LHCN-M2 (cell line): ENCODE data around the gene CUX1. TPM values are rescaled to one million over a fixed set of nuclear protein-coding genes. Genes with fewer than 3 reads are reported as not detected.

Experiments used
- DNase-seq: peaks from one replicate; pipeline ENCODE4 v3.0.0-alpha.2; 2012; ENCODE audit warnings: low read depth
- total RNA-seq: library from RNA; depleted of rRNA; stranded (reverse); fragments of >200 nt; gene quantifications from 2 replicates; pipeline ENCODE4 v1.2.3, GENCODE V29; 2014

Gene CUX1
- total RNA-seq, 1 experiment from 2014 or later = 33.3 TPM

DNA sequence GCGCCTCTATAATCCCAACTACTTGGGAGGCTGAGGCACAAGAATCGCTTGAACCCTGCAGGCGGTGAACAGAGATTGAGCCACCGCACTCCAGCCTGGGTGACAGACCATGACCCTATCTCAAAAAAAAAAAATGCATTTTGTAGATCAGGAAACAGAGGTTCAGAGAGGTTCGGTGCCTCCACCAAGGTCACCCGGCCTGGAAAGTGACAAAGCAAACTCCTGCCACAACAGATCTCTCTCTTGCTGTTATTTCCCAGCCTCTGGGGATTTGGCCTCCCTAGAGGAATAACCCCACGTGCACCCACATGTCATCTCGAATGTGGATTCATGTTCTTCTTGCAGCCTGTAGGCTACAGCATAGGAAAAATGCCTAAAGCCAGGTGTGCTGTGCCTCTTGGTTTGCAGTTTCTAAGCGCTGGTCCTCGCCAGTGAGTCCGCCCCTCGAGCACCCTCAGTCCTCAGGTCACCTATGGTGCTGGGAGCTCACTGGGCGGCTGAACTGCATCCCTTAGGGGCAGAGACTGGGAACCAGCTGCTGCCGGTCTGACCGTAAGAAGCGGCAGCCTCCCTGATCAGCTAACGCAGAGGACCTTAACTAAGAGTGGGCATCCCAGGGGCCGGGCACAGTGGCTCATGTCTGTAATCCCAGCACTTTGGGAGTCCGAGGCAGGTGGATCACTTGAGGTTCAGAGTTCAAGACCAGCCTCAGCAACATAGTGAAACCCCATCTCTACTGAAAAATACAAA, 417.6 kb downstream of the CUX1 start:
- no peak for DNase-seq

DNA sequence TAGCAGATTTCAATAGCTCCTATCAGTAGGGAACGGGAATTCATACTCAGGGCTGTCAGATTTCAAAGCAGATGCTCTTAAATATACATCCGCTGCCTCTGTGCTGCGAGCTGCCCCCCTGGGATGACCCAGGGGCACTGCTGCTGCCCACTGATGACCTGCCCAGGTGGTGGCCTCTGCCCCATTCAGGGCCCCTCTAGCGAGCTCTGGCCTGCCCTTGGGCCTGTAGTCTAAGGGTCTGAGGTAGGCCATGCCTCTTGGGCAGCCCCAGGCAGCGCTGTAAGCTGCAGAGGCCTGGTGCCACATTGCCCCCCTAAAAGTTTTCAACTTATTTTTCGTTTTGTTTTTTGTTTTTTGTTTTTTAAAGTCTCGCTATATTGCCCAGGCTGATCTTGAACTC, 418.7 kb downstream of the CUX1 start:
- DNase-seq = no peak

DNA sequence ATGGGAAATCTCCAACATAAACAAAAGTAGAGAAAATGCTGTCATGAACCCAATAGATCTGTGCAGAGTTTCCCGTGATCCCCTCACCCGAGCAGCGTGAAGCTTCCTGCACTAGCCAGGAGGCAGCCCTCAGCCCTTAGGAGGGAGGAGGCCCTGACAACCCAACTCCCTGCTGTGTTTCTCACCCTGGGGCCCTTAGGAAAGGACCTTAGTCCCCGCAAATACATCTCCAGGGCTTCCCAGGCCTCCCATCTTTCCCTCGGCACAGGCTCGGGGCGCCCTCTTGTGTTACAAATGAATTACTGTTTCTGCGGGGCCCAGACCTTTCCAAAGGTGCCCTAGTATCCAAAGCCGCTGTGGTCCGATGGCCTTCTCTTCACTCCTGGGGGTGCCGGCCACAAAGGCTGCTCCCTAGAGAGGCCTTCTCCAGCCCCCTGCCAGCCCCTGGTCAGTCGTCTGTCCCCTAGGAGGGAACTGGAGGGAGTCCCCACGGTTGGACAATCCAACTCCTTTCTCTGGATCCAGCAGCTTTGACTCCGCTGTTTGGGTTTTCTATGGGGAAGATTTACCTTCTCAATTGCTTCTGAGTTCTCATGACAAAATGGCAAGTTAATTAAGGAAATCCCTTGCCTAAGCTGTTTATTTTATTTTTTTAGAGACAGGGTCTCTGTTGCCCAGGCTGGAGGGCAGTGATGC, 419.3 kb downstream of the CUX1 start:
- peak; percentile 50 for DNase-seq

DNA sequence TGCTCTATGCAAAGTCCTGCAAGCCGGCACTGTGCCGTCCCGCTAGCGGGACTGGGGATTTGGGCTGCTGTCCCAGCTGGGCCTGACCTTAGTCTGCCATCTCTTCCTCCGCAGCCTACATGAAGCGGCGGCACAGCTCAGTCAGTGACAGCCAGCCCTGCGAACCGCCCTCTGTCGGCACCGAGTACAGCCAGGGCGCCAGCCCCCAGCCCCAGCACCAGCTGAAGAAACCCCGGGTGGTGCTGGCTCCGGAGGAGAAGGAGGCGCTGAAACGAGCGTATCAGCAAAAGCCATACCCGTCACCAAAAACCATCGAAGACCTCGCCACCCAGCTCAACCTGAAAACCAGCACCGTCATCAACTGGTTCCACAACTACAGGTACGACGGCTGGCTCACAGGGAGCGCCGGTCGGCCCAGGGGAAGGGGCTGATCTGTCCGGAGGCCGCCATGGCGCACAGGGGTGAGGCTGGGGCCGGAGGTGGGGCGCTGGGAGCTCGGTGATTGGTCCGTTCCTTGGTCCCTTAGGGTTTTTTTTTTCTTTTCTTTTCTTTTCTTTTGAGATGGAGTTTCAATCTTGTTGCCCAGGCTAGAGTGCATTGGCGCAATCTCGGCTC, 421.9 kb downstream of the CUX1 start:
- no peak for DNase-seq

DNA sequence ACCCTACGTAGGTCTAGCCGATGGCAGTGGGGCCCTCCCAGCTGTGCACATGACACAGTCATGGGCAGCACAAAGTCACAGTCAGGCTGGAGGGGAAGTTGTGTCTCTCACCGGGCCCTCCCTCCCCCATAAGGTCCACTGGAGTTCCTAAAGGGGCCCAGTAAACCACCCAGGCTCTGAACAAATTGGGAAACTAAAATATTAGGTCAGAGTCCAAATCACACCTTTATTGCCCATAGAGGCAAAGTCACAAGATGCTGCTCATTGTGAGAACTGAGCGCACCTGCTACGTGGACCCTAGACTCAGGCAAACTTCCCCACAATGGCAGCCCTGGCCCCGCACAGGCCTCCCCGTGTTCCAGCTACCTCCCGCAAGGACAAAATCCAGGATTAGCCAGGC, 424.0 kb downstream of the CUX1 start:
- DNase-seq = no peak

DNA sequence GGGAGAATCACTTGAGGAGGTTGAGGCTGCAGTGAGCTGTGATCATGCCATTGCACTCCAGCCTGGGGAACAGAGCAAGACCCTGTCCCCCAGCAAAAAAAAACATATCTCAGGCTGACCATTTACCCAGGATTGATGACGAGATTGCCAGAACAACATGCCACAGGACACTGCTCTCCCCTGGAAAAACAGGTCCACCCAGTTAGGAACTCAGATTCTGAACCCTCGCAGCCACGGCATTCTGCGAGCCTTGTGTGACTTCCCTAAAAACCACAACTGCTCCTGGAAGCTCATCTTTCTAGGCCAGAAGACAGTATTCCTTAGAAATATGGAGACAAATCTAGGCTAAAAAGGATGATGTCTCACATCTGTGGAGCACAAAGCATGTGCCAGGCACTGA, 427.2 kb downstream of the CUX1 start:
- DNase-seq = no peak

DNA sequence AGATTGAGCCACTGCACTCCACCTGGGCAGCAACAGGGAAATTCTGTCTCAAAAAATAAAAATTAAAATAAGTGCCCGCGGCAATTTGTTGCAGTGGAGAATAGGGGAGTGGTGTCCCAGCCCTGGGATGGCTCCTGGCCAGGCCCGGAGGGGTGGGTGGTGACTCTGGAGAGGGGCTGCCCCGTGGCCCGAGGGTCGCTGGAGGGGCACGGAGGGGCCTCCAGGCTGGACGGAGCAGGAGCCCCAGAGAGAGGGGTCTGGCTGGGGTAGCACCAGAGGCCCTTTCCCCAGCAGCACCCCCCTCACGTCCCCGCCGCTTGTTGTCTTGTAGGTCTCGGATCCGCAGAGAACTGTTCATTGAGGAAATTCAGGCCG, 430.6 kb downstream of the CUX1 start:
- no peak for DNase-seq

DNA sequence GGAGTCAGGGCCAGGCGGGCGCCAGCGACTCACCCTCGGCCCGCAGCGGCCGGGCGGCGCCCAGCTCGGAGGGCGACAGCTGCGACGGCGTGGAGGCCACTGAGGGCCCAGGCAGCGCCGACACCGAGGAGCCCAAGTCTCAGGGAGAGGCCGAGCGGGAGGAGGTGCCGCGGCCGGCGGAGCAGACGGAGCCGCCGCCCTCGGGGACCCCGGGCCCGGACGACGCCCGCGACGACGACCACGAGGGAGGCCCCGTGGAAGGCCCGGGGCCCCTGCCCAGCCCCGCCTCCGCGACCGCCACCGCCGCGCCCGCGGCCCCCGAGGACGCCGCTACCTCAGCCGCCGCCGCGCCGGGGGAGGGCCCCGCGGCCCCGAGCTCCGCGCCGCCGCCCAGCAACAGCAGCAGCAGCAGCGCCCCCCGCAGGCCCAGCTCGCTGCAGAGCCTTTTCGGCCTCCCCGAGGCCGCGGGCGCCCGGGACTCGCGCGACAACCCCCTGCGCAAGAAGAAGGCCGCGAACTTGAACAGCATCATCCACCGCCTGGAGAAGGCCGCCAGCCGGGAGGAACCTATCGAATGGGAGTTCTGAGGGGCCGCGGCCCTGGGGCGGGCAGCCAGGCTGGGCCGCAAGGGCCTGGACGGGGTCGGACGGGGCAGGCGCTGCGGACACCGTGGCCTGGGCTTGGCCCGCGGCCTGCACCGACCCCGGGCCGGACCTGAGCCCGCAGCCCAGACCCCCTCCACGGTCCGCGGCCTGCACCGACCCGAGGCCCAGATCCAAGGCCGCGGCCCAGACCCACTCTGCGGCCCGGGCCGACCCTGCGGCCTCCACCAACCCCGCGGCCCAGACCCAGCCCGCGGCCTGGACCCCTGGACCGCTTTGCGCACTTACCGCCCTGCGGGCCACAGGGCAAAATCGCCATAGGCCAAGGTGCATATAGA, 431.3 kb downstream of the CUX1 start:
- DNase-seq = no peak

DNA sequence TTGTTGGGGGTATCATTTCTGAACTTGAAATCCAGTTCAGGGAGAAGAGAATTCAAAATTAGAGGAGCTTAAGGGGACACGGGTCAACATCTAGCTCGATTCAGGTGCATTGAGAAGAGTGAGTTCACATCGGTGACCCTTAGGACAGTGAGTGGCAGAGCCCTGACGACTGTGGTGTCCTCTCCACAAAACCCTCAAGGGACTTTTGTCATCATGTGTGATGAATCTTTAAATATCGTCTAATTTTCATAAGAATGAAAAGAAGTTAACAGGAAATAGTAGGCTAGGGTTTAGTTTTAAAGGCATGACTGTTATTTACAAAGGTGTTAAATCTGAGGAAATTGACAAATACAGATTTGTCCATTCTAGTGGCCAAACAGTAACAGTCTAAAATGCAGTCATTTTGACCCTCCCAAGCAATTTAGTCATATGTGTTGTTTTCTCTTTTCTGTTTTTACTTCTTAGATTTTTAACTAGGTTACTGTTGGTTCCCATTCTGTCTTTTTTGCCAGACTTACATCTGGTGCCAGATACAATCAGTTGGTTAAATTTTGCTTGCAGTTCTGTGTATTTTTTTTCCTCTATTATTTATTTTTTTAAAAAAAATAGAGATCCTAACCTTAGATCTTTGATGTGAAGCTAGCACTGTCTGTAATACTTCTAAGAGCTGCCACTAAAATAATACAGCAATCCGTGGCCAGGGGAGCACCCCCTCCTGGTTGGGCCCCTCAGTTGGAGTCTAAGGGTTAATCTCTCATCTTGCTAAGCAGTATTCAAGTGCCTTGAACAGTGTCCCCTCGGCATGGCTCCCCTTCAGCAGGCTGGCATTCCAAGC, 434.3 kb downstream of the CUX1 start:
- no peak for DNase-seq

DNA sequence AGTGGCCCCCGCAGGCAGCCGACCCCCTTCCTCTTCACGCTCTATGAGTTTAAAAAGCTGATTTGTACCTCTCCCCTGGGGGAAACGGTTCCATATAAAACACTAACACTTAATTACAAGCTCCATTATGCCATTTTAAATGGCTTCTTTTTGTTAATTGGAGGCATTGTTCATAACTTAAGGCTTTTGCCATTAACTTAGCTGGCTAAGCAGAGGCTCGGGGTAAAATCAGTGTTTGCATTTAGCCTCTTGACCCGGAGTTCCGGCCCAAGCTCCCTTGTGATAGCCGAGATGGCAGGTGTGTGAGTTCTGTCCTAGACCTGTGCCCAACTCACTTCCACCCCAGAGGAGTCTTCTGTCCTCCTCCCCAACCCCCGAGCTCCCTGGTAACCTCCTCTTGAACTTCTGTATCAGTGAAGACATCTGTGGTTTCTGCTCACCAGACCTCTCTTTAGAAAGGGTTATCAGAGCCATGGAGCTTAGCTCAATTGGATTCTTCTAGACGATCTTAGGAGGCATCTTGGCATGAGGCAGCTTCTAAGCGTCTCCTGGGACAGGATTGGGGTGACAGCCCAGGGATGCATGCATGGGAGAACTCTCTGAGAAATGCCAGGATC, 435.0 kb downstream of the CUX1 start:
- DNase-seq = no peak

DNA sequence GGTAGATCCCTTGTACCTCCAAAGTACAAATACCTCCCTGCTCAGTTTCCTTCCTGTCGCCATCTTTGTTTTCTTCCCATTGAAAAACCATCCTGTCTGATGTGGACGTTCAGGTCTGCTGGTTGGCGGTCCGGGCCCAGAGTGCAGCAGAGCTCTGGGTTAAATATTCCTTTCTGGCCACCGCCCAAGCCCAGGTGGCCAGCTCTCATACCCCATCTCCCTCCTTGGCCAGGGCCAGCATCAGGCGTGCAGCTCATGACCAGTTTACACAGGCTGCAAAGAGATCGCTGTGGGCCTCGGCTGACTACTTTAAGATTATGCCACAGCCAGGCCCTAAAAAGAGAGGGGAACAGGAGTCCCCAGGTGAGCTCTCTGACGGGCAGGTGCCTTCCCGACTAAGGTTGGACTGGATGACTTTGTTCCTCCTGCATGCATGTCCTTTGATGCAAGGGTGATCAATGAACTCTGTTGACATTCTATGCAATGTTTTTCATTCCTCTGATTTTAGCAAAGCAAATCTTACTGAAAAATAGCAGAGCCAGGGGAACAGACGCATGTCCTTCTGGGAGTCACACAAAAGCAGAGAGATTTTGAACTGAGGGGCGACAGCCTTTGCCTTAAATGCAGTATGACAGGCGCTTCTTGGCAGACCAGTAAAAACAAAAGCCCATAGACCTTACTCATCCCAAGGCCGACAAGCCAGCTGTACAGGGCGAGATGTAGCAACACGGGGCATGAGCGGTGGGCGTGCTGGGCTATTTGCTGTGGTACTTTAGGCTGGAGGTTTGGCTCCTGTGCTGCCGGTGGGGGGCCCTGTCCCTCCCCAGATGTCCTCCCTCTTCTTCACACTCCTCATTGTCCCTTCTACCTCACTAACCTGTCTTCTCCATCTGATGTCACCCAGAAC, 435.9 kb downstream of the CUX1 start:
- DNase-seq = peak; percentile 62

DNA sequence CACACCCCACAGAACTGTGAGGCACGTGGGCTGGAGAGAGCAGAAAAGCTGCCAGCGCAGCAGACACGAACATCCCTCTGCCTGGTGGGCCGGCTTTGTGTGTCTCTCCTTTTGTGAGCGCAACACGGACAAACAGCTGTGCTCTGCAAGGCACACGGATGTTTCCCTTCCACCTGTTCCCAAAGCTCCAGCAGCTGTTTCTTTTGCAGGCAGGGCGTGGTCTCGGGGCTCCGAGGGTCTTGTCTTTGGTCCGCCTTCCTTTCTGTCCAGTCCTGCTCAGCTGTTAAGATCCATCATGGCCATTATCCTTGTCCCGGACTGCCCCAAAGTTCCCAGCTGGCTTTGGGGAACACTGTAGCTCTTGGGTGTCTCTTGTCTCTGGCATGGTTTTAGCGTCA, 436.5 kb downstream of the CUX1 start:
- peak; percentile 94 for DNase-seq

DNA sequence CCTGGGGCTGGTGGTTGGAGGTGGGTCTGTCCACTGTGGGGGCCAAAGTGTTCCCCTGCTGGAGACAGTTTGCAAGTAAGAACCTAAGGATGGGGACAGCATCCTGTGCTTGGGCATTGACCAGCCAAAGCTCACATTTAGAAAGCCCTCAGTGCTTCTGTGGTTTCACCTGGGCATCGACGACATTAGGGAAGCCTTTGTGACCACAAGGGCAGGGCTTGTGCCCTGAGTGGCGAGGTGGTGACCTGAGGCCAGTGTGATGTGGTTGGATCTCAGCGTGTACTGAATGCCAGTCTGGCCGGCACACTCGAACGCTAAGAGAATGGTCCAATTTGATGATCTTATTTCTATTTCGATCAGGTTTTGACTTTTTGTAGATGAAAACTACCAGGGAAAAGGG, 437.1 kb downstream of the CUX1 start:
- no peak for DNase-seq

DNA sequence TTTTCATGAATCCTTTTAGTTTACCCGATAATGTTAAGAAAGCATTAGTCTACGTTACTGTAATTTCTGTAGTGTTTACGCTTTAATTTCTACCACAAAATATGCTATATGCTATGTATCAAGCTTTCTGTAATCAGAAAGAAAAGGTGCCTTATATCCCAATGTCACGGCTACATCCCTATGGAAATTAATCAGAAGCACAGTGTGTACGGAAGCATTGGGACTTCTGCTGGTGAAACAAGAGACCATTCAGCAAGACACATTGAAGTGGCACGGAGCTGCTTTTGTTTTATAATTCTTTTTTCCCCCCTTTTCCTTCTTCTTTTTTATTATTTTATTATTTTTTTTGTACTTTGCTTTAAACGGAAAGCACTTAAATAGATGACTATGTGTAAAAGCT, 438.1 kb downstream of the CUX1 start:
- no peak for DNase-seq

DNA sequence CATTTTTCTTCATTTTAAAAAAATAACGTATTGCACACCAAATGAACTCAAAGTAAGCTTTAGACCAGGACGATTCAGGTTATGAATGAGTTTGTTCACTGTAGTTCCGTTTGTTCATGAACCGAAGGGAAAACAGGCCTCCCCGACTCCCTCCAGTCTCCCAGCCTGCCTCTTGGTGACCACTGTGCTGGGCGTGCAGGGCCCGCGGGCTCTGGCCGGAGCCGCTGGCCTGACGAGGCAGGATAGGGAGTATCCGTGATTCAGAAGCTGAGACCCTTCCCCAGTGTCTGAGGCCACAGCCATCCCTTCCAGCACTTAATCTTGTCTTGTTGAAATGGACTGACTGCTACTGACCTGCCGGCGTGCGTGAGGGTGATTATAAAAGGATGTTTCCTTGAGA, 438.5 kb downstream of the CUX1 start:
- DNase-seq = no peak

DNA sequence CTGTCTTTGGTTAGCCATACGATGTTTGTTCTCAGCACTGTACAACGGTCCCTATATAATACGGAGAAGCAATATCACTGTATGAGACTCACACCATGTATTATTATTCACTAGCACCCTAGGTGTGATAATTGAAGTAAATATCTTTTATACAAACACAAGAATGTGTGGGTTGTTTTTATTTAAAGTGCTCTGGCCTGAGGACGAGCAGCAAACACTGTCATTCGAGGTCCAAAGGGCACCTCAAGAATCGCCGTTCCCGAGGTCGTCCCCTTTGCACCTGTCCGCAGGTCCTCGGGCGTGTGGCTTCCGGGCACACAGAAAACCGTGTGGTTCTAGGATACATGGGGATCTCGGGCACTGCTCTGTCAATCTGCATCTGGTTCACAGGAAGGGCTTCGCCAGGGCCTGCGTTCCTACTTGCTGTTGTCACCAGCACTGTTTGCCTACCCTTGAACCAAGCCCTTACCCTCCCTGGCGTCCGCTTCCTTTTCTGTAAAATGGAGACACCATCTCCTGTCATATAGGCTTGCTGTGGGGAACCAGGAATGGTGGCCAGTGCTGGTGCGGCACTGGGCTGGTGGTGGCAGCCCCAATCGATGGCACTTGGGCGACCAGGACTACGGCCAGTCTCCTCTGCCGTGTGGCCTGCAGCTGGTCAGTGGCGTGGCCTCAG, 440.8 kb downstream of the CUX1 start:
- DNase-seq = no peak

DNA sequence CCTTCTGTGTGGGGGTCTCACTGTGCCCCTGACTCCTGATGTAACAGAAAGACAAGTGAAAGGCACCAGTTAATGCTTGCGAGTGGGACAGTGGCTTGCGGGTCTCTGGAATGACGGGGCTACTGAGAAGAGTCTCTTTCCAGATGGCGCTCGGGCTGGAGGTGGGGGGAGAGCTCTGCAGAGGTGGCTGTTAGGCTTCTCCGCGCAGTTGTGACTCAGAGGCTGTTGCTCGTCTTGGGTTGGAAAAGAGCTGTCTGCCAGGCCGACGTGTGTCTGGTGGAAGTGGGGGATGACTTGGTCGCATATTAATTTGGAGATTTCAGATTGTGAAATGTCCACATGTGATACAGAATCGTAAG, 441.3 kb downstream of the CUX1 start:
- no peak for DNase-seq

DNA sequence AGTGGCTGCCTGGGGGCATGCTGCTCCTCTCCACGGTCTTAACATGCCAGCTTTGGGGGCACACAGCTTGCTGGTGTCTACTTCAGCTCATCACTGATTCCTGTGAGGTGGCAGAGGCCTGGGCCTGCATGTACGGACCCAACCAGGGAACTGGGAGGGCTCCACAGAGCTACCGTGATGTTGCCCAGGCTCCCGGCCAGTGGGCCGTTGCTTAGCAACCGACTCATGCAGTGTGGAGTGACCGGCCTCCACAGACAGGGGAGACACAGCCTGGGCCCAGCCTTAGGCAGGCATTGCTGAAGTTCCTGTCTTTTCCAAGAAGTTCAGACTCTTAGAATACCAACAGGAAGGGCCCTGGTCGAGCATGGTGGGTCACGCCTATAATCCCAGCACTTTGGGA, 443.4 kb downstream of the CUX1 start:
- DNase-seq = no peak

DNA sequence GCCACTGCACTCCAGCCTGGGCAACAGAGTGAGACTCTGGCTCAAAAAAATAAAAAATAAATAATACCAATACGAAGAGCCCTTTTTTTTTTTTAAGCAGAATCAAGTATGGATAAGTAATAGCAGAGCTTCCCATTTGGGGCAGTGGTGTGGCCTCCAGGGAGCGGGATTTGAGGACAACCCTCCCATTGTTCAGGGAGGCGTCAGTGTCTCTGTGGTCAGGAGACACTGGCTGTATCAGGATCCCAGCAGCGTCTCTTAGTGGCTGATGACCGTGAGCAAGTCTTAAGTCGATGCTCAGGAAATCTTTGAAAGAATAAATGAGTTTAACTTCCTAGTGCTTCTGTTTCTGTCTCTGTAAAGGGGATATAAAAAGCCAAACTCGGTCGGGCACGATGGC, 444.0 kb downstream of the CUX1 start:
- DNase-seq = no peak
